ENCODE results near the gene DMRTB1.

The DMRTB1 gene

DNA sequence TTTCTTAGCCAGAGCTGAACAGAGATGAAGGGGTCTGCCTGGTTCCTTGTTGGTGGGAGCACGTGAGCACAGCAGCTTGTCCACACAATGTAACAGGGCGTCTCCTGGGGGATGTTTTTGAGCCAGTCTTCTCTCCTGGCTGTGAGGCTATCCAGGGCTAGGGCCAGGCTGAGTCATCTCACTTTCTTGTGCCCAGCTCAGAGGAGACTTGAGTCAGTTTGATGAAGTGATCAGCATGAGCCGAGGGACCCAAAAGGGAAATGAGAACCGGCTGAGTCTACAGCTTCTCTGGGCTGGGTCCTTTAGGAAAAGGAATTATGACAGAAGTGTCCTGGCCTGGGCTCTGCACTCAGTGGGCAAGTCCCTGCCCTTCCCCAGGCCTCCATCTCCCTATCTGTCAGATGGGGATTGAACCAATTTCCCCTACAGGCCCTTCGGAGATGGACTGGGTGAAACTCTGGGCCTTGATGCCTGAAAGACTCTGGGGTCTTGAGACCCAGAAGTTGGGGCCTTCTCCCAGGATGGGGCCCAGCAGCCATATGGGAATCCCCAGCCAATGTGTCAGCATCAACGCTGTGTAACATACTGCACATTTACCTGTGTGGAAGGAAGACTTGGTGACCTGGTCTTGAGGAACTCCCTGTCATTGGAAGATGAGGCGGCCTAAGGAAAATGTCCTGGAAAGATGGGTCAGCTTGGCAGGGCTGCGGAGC, 36.6 kb downstream of the DMRTB1 start:
- no peak for DNase-seq

DNA sequence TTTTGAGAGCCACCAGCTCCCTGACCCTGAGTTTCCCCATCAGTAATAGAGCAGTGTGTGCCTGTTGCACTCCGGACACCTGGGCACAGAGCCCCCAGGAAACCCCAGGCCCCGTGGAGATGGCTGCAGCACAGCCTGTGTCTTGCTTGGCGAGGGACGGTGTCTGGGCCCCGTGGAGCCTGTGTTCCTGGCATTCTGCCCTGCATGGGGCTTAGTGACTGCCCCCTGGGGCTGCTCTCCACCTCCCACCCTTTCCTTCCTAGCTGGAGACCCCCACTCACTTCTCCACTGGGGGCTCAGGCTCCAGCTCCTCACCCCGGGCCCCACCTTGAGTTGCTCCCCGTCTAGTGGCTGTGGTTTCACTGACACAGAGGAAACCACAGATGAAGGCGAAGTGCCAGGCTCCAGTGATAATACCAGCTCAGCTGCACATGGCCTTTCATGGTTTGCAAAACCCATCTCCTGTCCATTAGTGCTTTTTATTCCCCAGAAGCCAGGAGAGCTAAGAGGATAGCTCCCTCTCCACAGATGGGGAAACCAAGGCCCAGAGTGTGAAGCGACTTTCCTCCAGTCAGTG, 39.4 kb downstream of the DMRTB1 start:
- DNase-seq: no peak

GRCh38 chr1:53499257-53500203, 40.3 kb downstream of the DMRTB1 start:
- DNase-seq: no peak

DNA sequence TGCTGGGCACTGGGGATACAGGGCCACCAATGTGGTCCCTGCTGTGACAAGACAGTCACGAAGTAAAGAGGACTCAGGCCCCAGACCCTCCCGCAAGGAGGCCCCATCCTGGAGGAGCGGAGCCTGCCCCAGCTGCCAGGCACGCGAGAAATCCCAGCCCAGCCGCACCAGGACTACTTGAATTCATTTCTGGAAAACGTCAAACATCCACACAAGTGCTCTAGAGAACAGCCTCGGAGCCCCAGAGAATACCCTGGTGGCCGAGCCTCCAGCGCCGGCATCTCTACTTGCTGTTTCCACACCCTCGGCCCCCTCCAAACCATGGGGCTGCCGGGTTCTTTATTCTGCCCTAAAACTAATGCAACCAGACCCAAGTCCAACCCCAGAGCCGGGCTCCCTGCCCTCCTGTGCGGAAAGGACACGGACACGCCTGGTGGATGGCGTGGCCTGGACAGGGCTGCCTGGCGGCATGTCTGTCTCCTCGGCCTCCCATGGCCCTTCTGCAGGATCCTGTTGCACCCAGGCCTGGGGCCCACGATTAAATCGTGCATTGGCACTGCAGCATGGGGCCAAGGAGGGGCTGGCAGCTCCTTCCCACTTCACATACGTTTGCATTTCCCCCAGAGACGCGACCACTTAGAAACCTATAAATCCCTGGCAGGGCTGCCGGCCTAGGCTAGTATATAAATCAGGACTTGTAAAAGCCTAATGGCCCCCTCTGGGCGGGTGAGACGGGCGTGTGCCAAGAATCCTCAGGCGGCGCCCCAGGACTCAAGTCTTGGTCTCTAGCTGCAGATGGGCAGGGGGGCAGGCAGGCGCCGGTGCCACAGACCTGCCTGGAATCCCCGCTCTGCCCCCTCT, 41.2 kb downstream of the DMRTB1 start:
- DNase-seq: no peak

DNA sequence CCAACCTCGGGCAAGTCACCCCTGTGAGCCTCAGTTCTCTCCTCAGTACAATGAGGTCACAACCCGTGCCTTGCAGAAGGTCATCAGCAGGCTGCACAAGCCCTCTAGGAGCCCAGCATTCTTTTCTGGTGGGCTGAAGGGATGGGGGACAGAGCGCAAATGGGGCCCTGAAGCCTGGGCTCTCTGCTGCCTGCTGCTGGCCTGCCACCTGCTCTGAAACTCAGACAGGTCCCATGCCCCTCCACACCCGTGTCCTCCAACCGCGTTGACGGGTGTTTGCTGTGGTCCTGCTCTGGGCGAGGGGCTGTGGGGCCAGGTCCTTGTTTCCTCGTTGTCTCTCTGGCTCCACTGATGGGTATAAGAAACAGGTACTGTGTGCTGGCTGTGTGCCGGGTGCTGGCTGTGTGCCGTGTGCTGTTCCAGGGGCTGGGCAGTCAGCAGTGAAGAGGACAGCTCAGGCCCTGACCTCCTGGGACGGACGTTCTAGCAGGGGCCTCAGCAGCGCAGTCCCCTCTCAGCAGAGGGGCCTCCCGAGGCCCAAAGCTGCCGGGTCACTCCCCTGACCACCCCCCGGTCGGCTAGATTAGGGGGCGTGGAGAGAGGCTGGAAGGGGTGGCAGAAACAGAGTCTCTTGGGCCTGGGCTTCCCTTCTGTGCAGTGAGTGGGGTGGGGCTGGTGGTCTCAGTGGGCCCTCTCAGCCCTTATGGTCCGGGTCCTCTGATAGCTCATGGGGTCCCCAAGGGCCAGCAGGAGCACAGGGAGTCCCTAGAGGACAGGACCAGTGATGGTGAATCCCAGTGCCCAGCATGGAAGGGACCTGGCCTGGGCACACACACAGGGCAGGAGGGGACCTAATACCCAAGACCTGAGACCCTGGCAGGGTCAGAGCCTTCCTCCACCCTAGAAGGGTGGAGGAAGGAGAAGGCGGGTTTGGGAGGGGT, 42.1 kb downstream of the DMRTB1 start:
- no peak for DNase-seq

DNA sequence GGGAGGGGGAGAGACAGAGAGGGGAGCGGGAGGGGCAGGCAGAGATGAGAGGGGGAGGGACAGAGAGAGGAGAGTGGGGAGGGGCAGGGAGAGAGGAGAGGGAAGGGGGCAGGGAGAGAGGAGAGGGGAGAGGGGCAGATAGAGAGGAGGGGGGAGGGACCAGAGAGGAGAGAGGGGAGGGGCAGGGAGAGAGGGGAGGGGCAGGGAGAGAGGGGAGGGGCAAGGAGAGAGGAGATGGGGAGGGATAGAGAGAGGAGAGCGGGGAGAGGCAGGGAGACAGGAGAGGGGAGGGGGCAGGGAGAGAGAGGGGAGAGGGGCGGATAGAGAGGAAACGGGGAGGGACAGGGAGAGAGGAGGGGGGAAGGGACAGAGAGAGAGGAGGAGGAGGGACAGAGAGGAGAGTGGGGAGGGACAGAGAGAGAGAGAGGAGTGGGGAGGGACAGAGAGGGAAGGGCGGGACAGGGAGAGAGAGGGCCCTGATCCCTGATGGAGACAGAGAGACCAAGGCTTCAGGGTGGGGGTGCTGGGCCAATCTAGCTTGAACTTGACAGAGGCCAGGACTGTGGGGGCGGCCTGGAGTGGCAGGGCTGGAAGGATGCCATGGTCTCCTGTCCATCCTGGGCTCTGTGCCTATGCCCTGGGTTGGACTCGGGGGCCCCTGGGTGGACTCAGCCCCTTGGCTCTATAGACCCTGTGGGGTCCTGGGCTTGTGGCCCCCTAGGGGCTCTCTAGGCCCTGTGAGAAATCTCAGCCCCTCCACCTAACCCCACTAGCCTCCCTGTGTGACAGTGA, 43.6 kb downstream of the DMRTB1 start:
- no peak for DNase-seq

- DNase-seq: no peak
Observed at GRCh38 chr1:53503433-53504217, 44.4 kb downstream of the DMRTB1 start.

- no peak for DNase-seq
Observed at GRCh38 chr1:53504901-53505300, 45.7 kb downstream of the DMRTB1 start.

- DNase-seq: no peak
Observed at GRCh38 chr1:53505401-53505800, 46.2 kb downstream of the DMRTB1 start.

DNA sequence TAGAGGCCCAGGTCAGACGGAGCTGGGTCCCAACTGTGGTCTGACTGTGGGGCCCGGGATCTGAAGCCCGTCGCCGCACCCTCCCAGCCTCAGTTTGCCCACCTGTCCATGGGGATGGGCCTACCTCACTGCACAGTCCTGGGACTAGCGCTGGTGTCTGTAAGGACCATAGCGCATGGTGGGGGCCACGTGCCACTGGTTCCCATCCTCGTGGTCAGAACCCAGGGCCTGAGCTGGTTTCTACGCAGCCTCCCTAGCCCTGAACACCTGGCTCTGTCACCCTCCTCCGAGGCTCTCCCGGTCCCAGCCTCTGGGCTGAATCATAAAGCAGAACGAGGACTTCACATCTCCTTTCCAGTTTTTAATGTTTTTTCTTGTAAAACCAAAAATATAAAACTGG, 46.7 kb downstream of the DMRTB1 start:
- DNase-seq: no peak

DNA sequence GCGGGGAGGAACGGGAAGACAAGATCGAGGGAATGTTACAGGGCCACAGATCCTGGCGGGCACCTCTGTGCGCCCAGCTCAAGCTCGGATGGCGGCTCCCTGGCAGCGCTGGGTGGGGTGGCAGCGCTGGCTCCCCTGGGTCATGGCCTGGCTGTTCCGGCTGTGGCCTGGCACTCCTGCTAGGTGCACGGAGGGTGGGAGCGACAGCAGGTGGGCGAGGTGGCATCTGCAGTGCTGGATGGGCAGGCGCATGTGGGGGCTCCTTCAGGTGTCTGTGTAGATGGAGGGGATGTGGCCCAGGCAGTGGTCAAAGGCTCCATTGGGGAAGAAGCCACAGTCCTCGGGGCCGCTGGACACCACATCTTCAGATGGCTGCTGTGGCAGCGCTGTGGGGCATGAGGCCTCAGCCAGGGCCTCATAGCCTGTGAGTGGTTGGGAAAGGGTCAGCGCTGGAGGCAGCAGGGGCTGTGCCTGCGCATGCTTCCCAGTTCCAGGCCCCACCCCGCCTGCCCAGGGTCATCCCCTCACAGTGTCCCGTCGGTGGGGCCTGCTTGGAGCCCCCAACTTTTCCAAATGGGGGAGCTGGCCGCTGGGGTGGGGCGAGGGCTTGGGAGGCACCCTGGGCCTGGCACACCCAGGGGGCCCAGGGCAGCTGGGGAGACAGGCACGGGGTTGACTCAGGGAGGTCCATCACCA, 47.3 kb downstream of the DMRTB1 start:
- DNase-seq: no peak

DNA sequence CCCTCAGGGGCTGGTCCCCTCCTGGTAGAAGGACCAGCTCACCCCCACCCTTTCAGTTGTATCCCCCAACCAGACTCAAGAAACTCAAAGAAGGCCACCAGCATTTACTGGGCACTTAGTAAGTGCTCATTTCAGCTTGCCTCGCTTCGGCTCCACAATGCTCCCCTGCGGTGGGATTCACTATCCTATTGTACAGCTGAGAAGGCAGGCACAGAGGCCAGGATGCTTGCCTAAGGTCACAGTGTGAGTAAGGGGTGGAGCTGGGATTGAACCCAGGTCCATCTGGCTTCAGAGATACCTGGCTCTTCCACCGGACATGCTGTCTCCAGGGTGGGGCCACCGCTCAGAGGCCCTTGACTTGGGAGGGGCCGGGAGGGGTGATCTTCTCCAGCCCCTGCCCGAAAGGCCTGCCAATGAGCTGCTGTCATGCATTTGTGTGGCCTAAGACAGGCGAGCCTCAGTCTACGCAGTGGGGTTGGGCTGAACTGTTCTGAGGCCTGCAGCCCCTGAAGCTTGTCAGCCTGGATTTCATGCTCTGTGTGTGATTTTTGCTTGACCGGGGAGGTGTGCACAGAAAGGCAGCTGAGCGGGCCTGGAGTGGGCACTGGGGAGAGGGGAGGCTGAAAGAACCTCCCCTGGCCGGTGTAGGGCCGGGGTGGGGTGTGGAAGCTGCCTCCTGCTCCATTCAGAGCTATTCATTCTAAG, 48.1 kb downstream of the DMRTB1 start:
- no peak for DNase-seq

DNA sequence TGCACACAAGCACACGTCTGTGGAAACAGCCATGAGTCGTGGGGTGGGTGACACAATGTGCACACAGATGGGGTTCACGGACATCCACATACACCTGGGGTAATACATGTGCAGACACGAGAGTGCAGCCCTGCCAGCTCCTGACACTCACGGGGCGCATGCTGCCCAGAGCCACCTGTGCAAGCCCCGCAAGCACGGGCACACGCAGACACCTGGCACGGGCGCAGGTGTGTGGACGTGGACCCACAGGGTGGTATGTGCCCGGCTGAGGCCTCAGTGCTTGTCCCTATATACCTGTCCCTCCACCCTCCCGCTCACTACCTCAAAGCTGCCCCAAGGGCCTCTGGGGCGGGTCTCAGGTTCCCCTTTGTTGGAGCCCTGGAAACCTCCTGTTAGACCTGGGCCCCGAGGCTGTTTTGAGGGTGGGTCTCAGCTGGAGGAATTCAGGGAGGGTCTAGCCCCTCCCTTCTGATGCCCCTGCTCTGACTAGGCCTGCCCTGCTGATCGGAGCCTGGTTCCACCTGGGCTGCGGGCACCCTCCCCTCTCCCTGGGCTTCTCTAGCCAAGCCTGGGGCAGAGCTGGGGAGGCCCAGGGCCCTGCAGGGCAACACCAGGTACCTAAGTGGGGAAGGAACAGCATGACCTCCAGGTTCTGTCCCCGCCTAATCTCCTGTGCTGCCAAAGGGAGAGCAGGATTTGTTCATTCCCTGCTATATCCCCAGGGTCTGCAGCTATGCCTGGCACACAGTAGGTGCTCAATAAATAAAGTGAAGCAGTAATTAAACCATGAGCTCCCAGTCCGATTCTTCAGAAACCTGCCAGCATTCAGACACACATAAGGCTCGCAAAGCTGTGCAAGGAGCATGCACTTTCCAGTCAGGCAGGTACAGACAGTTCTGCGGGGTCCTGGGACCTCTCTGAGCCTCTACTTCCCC, 49.1 kb downstream of the DMRTB1 start:
- no peak for DNase-seq

GRCh38 chr1:53508991-53509666, 49.9 kb downstream of the DMRTB1 start:
- DNase-seq: peak; percentile 4

- no peak for DNase-seq
Observed at GRCh38 chr1:53509775-53510174, 50.6 kb downstream of the DMRTB1 start.

GRCh38 chr1:53510215-53510614, 51.0 kb downstream of the DMRTB1 start:
- no peak for DNase-seq
